ENCODE results near the gene GLI2. TPM values are rescaled to one million over a fixed set of nuclear protein-coding genes. Genes with fewer than 3 reads are reported as not detected.

The GLI2 gene
- total RNA-seq, 1 donor from 2014 or later: 4.8 TPM

- H3K4me3 ChIP-seq (ENCODE audit: low read depth, low read length): no peak overlapping the region
- DNase-seq (ENCODE audit: low read depth): no peak
- TF ChIP-seq CTCF (IDR thresholded peaks at IDR 0.05; ENCODE audit: insufficient read depth, low read length, poor library complexity, severe bottlenecking): no peak
- H3K36me3 ChIP-seq (ENCODE audit: control insufficient read depth, insufficient read depth, low read length): no peaks in the 10 kb centered on the region
- H3K27me3 ChIP-seq (ENCODE audit: control insufficient read depth, insufficient read depth, low read length): no peaks in the 10 kb centered on the region
Measured at GRCh38 chr2:120783969-120784372, 48.3 kb downstream of the GLI2 start.
